Activated T-helper 1 cell treated with anti-CD3 and anti-CD28 coated beads, Interleukin-2, amount 50 U/mL, for 16 hours (primary cell): ENCODE measurements around the gene KCTD13.
"Not testable (repeated sequence)": the region's sequence is repeated elsewhere in the genome, so short reads cannot be mapped to it uniquely, and the experiment has no call there.

Source experiments
- DNase-seq, 2 donors: peaks; one replicate each; pipeline ENCODE4 v3.0.0-alpha.2; 2020; ENCODE audit warnings: low read depth in 1 of 2, low spot score in 1 of 2

KCTD13 gene

GRCh38 chr16:29947897-29948296 lies 21.9 kb upstream of the KCTD13 start:
- DNase-seq = no peak

DNA sequence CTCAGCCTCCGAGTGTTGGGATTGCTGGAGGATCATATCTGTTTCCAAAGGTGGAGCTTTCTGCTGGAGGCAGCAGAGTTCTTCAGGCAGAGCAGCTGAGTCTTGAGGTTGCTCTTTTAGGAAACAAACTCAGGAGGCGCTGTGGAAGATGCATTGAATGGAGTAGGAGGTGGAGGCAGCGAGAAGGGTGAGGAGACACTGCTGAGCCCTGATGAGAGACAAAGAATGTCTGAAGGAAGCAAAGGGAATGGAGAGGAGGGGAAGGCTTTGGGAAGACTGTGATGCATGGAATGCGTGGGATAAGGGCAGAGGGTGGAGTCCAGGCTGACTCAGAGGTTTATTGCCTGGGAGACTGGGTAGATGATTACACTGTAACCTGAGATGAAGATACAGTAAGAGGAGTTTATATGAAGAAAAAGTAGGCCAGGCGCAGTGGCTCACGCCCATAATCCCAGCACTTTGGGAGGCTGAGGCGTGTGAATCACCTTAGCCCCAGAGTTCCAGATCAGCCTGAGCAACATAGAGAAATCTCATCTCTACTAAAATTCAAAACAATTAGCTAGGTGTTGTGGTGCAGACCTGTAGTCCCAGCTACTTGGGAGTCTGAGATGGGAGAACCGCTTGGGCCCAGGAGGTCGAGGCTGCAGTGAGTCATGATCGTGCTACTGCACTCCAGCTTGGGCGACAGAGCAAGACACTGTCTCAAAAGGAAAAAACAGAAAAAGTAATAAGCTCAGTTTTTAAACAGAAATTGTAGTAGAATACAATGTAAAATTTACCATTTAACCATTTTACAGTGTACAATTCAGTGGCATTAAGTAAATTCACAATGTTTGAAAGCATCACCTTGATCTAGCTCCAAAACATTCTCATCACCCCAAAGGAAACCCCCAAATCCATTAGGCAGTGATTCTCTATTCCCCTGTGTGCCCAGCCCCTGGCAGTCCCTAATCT lies 18.1 kb upstream of the KCTD13 start:
- no peak for DNase-seq

DNA sequence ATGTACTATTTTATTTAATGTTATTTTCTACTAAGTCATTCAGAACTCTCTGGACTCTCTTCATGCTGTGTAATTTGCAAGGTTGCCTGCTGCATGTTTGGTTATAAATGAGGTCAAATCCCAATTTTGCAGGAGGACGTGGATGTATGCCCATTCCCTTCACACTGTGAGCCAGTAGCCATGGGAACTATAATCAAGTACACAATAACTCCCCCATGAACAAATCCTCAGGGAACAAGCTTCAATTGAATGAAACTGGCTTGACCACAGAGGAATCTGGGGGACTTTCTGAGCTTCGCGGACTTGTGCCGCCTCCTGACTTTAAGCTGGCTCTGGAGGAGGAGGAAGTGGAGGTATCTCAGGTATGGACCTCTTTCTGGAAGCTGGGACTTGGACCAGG lies 14.6 kb upstream of the KCTD13 start:
- DNase-seq = no peak

DNA sequence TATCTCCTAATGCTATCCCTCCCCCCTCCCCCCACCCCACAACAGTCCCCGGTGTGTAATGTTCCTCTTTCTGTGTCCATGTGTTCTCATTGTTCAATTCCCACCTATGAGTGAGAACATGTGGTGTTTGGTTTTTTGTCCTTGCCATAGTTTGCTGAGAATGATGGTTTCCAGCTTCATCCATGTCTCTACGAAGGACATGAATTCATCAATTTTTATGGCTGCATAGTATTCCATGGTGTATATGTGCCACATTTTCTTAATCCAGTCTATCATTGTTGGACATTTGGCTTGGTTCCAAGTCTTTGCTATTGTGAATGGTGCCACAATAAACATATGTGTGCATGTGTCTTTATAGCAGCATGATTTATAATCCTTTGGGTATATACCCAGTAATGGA lies 5.7 kb upstream of the KCTD13 start:
- not testable (repeated sequence) for DNase-seq

GRCh38 chr16:29927070-29927905 lies 1.3 kb upstream of the KCTD13 start:
- no peak for DNase-seq

DNA sequence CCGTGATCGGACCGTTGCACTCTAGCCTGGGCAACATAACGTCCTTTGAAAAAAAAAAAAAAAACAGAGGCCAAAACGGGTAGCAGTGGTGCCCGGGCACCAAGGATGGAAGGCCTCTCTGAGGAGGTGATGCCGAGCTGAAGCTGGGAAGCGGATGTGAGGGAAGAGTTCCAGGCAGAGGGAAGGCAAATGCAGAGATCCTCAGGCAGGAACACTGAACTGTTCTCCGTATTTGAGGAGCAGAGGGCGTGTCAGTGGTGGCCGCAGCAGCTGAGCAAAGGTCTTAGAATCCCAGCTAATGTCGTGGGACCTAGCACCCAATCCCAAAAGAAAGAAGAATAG lies 656 bp upstream of the KCTD13 start:
- no peak for DNase-seq

DNA sequence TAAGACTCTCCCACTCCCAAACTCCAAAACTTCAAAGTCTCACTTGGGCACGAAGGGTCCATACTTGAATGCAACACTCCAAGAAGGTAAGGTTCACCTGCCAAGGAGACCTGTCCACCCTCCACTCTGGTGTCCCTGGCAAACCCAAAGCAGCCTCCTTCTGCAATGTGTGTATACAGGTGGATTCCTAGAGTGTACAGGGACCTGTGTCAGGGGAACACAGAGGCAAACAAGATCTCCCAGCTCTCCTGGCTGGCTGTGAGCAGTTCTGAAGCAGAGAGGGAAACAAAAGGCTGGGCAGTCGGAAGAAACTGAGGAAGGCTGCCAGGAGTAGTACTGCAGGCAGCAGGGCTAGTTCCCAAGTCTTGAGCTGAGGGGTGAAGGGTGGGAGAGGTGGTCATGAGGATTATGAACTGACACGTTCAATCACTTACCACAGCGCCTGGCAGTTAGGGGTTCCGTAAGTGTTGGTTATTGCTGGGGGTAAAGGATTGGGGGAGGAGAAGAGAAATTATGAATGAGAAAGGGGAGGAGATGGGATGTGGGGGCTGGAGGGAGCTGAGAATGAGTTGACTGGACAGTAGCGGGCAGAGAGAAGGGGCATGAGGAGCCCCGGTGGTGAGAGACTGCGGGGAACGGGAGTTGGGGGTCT lies 795 bp downstream of the KCTD13 start:
- no peak for DNase-seq

DNA sequence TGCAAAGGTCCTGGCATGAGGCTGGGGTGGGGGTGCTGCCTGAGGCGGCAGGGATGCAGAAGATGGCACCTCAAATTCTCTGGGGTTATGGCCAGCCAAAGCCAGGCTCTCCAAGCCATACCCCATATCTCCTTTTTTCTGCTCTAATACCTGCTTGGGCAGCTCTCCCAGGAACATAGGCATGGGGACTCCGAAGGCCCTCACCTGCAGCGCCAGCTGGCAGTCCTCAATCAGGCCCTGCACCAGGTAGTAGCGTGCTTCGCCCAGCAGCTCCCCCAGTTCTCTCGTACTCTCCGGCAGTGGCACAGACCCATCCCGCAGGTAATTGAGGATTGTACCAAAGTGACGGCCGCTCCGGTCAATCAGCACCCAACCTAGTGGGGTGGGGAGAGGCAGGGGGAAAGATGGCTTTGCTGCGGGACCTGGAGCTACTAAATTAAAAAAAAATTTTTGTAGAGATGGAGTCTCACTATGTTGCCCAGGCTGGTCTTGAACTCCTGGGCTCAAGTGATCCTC lies 3.0 kb downstream of the KCTD13 start:
- DNase-seq = no peak

DNA sequence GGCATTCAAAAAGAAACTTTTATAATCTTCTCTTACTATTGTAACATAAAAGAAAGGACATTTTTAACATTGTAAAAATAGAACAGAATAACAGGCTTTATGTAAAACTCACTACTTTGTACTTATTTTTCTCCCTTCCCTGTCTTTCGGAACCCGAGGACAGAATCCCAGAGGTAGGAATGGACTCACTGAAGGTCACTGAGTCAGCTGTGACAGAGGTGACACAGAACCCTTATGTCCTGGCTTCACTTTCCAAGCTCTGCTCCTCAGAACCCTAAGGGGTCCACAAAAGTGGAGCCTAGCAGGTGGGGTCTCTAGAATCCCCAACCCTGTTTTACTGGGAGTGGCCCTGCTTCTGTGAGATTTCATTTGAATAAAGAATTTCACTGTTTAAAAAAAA lies 3.7 kb downstream of the KCTD13 start:
- DNase-seq = no peak

DNA sequence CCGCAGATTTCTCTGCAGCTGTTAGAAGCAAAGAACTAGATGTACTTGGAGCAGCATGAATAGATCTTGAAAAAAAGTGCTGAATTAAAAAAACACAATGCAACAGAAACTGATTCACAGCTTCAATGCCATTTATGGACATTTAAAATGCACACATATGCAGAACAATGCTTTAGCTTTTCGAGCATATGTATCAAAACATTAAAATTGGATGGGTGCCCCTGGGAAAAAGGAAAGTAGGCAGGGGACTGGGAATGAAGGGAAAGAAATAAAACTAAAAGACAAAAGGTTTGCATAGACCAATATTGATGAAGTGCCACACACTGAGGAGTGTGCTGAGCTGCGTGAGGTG lies 5.0 kb downstream of the KCTD13 start:
- DNase-seq = no peak

DNA sequence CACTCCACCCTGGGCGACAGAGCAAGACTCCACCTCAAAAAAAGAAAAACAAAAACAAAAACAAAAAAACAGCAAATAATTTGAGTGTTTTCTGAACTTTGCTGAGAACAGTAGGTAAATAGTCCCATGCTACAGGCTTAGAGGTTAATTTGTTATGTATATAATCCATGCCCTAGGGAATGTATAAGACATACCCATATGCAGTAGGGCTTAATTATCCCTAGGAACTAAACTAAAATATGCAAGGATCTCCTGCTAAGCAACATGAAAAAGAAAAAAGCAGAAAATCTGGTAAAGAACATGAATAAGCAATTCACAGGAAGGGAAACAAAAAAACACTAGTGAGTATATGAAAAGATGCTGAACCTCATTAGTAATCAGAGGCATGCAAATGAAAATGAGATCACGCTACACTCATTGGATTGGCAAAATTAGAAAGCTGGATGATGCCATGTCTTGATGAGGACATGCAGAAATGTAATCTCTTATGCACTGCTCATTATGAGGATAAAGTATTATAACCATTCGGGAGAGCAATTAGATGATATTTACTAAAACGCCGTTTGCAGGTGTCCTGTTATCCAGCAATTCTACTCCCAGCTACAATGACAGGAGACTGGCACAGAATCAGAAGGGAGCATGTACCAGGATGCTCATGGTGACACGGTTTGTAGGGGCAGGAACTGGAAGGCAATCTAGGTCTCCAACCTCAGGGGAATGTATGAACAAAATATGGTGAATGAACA lies 5.6 kb downstream of the KCTD13 start:
- DNase-seq = no peak

DNA sequence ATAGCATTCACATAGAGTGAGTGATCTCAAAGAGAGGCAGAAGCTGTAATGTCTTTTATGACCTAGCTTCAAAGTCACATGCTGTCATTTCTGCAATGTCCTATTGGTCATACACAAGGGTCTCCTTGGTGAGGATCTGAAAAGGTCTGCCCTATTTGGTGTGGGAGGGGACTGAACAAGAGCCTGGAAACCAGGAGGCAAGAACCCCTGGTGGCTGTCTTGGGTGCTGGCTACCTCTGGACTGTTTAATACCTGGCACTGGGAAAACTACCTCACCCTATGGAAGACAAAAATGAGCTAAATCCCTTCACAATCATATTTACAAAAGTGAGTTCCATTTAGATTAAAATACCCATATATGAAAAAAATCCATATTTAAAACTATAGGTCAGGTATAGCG lies 9.0 kb downstream of the KCTD13 start:
- no peak for DNase-seq

GRCh38 chr16:29915590-29916247 lies 10.3 kb downstream of the KCTD13 start:
- no peak for DNase-seq

DNA sequence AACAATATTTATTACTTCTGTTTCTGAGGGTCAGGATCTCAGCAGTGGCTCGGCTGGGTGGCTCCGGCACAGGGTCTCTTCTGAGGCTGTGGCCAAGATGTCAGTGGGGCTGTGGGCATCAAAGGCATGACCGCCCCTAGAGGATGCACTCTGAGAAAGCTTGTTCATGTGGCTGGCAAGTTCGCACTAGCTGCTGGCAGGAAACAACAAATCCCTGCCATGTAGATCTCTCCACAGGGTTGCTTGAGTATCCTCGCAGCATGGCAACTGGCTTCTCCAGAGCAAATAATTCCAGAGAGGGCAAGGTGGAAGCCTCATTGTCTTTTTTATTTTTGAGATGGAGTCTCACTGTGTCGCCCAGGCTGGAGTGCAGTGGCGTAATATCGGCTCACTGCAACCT lies 12.5 kb downstream of the KCTD13 start:
- DNase-seq = no peak

GRCh38 chr16:29912087-29912486 lies 13.9 kb downstream of the KCTD13 start:
- no peak for DNase-seq

DNA sequence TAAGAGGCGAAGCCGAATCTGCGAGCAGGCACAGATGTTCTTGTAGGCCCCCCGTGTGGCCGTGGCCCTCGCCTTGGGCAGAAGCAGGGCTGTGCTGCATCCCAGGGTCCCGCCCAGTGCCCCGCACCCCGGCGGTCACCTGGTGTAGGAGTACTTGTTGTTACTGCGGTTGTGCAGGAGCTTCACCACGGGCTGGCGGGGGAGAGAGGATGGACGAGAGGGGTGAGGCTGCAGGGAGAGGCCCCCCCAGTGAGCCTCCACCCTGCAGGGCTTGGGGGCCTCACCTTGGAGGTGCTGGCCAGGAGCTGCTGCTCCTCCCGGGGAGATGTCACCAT lies 14.4 kb downstream of the KCTD13 start:
- DNase-seq = no peak

- no peak for DNase-seq
Observed at GRCh38 chr16:29910819-29911675, 15.0 kb downstream of the KCTD13 start.

DNA sequence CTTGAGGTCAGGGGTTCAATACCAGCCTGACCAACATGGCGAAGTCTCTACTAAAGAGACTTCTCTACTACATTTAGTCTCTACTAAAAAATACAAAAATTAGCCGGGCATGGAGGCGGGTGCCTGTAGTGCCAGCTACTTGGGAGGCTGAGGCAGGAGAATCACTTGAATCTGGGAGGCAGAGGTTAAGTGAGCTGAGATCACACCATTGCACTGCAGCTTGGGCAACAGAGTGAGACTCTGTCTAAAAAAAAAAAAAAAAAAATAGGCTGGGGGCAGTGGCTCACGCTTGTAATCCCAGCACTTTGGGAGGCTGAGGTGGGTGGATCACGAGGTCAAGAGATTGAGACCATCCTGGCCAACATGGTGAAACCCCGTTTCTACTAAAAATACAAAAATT lies 16.2 kb downstream of the KCTD13 start:
- DNase-seq = not testable (repeated sequence)

- DNase-seq = no peak
Observed at GRCh38 chr16:29909391-29909790, 16.6 kb downstream of the KCTD13 start.
